GM12865 (cell line): Measurements from ENCODE around the gene ZNF385A.
A peak's percentile ranks its signal among the peaks of the same experiment; 100 is the strongest.

Source experiments
- DNase-seq: peaks from one replicate; pipeline ENCODE4 v3.0.0; 2010; ENCODE audit warnings: low read depth
- H3K4me3 ChIP-seq: 2 replicates; pipeline ENCODE4 v1.5.1; 2011; ENCODE audit warnings: mild to moderate bottlenecking, low read depth, low read length, control low read depth
- CTCF ChIP-seq: IDR thresholded peaks from 2 replicates; pipeline ENCODE4 v1.5.1; 2011; ENCODE audit warnings: low read length, control low read depth, low read depth, inconsistent platforms; ENCODE audit not compliant: insufficient read depth; ENCODE audit errors: missing control alignments

ZNF385A gene

GRCh38 chr12:54398218-54398617 is 13.7 kb upstream of the ZNF385A start:
- H3K4me3 ChIP-seq = no peak overlapping the region
- DNase-seq = no peak
- no peak for TF ChIP-seq CTCF

- DNase-seq = peak; percentile 31
- no peak for TF ChIP-seq CTCF
- H3K4me3 ChIP-seq = no peak overlapping the region
Measured at GRCh38 chr12:54397157-54397556, 12.6 kb upstream of the ZNF385A start.

- TF ChIP-seq CTCF = no peak
Measured at GRCh38 chr12:54395545-54395944, 11.0 kb upstream of the ZNF385A start.

GRCh38 chr12:54394986-54395385 is 10.5 kb upstream of the ZNF385A start:
- DNase-seq = no peak

More at GRCh38 chr12:54395545-54395944, 11.0 kb upstream of the ZNF385A start:
- no peak overlapping the region for H3K4me3 ChIP-seq
- DNase-seq = no peak

GRCh38 chr12:54394281-54394719 is 9.8 kb upstream of the ZNF385A start:
- peak; percentile 55 for DNase-seq

More at GRCh38 chr12:54394986-54395385, 10.5 kb upstream of the ZNF385A start:
- H3K4me3 ChIP-seq = no peak overlapping the region
- no peak for TF ChIP-seq CTCF

GRCh38 chr12:54393743-54394142 is 9.2 kb upstream of the ZNF385A start:
- TF ChIP-seq CTCF = no peak
- no peak for DNase-seq

More at GRCh38 chr12:54394281-54394719, 9.8 kb upstream of the ZNF385A start:
- TF ChIP-seq CTCF = peak; percentile 62
- no peak overlapping the region for H3K4me3 ChIP-seq

GRCh38 chr12:54393207-54393609 is 8.7 kb upstream of the ZNF385A start:
- DNase-seq = no peak
- no peak overlapping the region for H3K4me3 ChIP-seq
- TF ChIP-seq CTCF = no peak

More at GRCh38 chr12:54393743-54394142, 9.2 kb upstream of the ZNF385A start:
- H3K4me3 ChIP-seq = no peak overlapping the region
